Measurements from ENCODE around the gene CDKN2D.

Gene CDKN2D

GRCh38 chr19:10557603-10558197 lies 11.1 kb downstream of the CDKN2D start:
- H3K27me3 ChIP-seq (replicated peaks; ENCODE audit: control insufficient read depth, insufficient read depth, low read length): no peaks in the 10 kb centered on the region
- TF ChIP-seq CTCF (IDR thresholded peaks at IDR 0.05; ENCODE audit: insufficient read depth, low read length, poor library complexity, severe bottlenecking): no peak
- H3K36me3 ChIP-seq (ENCODE audit: control insufficient read depth, insufficient read depth, low read length): peaks cover 40% of the 10 kb centered on the region
- no peak overlapping the region for H3K4me3 ChIP-seq (replicated peaks; ENCODE audit: low read depth, low read length)
- no peak for DNase-seq (ENCODE audit: extremely low read depth, insufficient read length)

GRCh38 chr19:10555610-10555973 lies 13.2 kb downstream of the CDKN2D start:
- Histone ChIP-seq H3K27me3 (replicated peaks; ENCODE audit: control insufficient read depth, insufficient read depth, low read length) (no peaks in the 10 kb centered on the region), H3K36me3 (ENCODE audit: control insufficient read depth, insufficient read depth, low read length) (peaks cover 46% of the 10 kb centered on the region), H3K4me3 (replicated peaks; ENCODE audit: low read depth, low read length) (no peak overlapping the region)
- no peak for DNase-seq (ENCODE audit: extremely low read depth, insufficient read length)
- TF ChIP-seq CTCF (IDR thresholded peaks at IDR 0.05; ENCODE audit: insufficient read depth, low read length, poor library complexity, severe bottlenecking): no peak

- no peak for TF ChIP-seq CTCF (IDR thresholded peaks at IDR 0.05; ENCODE audit: insufficient read depth, low read length, poor library complexity, severe bottlenecking)
- no peak for DNase-seq (ENCODE audit: extremely low read depth, insufficient read length)
- H3K36me3 ChIP-seq (ENCODE audit: control insufficient read depth, insufficient read depth, low read length): peaks cover 43% of the 10 kb centered on the region
- no peak overlapping the region for H3K4me3 ChIP-seq (replicated peaks; ENCODE audit: low read depth, low read length)
- H3K27me3 ChIP-seq (replicated peaks; ENCODE audit: control insufficient read depth, insufficient read depth, low read length): no peaks in the 10 kb centered on the region
Observed at GRCh38 chr19:10554760-10555609, 13.8 kb downstream of the CDKN2D start.

- Histone ChIP-seq H3K4me3 (replicated peaks; ENCODE audit: low read depth, low read length) (no peak overlapping the region), H3K36me3 (ENCODE audit: control insufficient read depth, insufficient read depth, low read length) (peaks cover 39% of the 10 kb centered on the region), H3K27me3 (replicated peaks; ENCODE audit: control insufficient read depth, insufficient read depth, low read length) (no peaks in the 10 kb centered on the region)
- no peak for TF ChIP-seq CTCF (IDR thresholded peaks at IDR 0.05; ENCODE audit: insufficient read depth, low read length, poor library complexity, severe bottlenecking)
- DNase-seq (ENCODE audit: extremely low read depth, insufficient read length): peak; percentile 66
Observed at GRCh38 chr19:10553943-10554381, 14.8 kb downstream of the CDKN2D start.

GRCh38 chr19:10553087-10553667 lies 15.6 kb downstream of the CDKN2D start:
- Histone ChIP-seq H3K4me3 (replicated peaks; ENCODE audit: low read depth, low read length) (no peak overlapping the region), H3K27me3 (replicated peaks; ENCODE audit: control insufficient read depth, insufficient read depth, low read length) (no peaks in the 10 kb centered on the region), H3K36me3 (ENCODE audit: control insufficient read depth, insufficient read depth, low read length) (peaks cover 39% of the 10 kb centered on the region)
- DNase-seq (ENCODE audit: extremely low read depth, insufficient read length): no peak
- no peak for TF ChIP-seq CTCF (IDR thresholded peaks at IDR 0.05; ENCODE audit: insufficient read depth, low read length, poor library complexity, severe bottlenecking)
